NCI-H146 treated with DMSO at 0.1 percent for 48 hours (cell line): Measurements from ENCODE around the gene ZIC4.

Experiments used
- DNase-seq: peaks from one replicate; lab custom pipeline; 2025; ENCODE audit not compliant: unreplicated experiment; lab: John Stamatoyannopoulos, UW

Gene ZIC4

GRCh38 chr3:147356145-147356908, 50.0 kb downstream of the ZIC4 start:
- DNase-seq: no peak

- no peak for DNase-seq
Observed at GRCh38 chr3:147355753-147356090, 50.6 kb downstream of the ZIC4 start.

GRCh38 chr3:147355084-147355752, 51.1 kb downstream of the ZIC4 start:
- DNase-seq: no peak

- no peak for DNase-seq
Observed at GRCh38 chr3:147354623-147355022, 51.7 kb downstream of the ZIC4 start.

- DNase-seq: no peak
Observed at GRCh38 chr3:147351301-147351700, 55.0 kb downstream of the ZIC4 start.

- no peak for DNase-seq
Observed at GRCh38 chr3:147348976-147349375, 57.4 kb downstream of the ZIC4 start.

- no peak for DNase-seq
Observed at GRCh38 chr3:147343926-147344325, 62.4 kb downstream of the ZIC4 start.

- no peak for DNase-seq
Observed at GRCh38 chr3:147341727-147342126, 64.6 kb downstream of the ZIC4 start.

- no peak for DNase-seq
Observed at GRCh38 chr3:147336543-147337278, 69.6 kb downstream of the ZIC4 start.
